CD4-positive, CD25-positive, alpha-beta regulatory T cell (primary cell): ENCODE results near the gene ARFIP2. TPM values are rescaled to one million over a fixed set of nuclear protein-coding genes. Genes with fewer than 3 reads are reported as not detected.

Experiments used
- ATAC-seq, 2 donors: fragments of 150-1000 bp; cut with Tn5 transposase; one replicate each; pipeline ENCODE4 v1.10.0; 2021; ENCODE audit warnings: low read depth in 2 of 2, moderate number of reproducible peaks in 2 of 2, moderate library complexity in 1 of 2
- DNase-seq, 3 donors: peaks; one replicate each; pipeline versions ENCODE4 v3.0.0 to v3.0.0-alpha.2; 2012 to 2022; ENCODE audit warnings: mixed read lengths in 1 of 3
- H3K27ac ChIP-seq: one replicate; pipeline ENCODE4 v1.7.0; 2013; ENCODE audit warnings: mild to moderate bottlenecking, low read length; ENCODE audit not compliant: insufficient read depth, poor library complexity, severe bottlenecking
- H3K27me3 ChIP-seq: one replicate; pipeline ENCODE4 v1.7.0; 2013; ENCODE audit warnings: low read length; ENCODE audit not compliant: control insufficient read depth, insufficient read depth
- H3K36me3 ChIP-seq: one replicate; pipeline ENCODE4 v1.7.0; 2013; ENCODE audit warnings: mild to moderate bottlenecking, low read length, moderate library complexity; ENCODE audit not compliant: control insufficient read depth, insufficient read depth
- H3K4me1 ChIP-seq: 2 replicates; pipeline ENCODE4 v1.7.0; 2013; ENCODE audit warnings: mild to moderate bottlenecking, low read length; ENCODE audit not compliant: insufficient read depth, control insufficient read depth, poor library complexity, severe bottlenecking
- H3K4me3 ChIP-seq: one replicate; pipeline ENCODE4 v1.7.0; 2013; ENCODE audit warnings: low read depth, mild to moderate bottlenecking, low read length, moderate library complexity
- H3K9me3 ChIP-seq, 2 experiments: 1 replicate in 1 of 2; 2 replicates in 1 of 2; pipeline ENCODE4 v1.7.0; 2013; ENCODE audit warnings: low read length in 2 of 2, mild to moderate bottlenecking in 1 of 2, moderate library complexity in 1 of 2; ENCODE audit not compliant: control insufficient read depth in 2 of 2
- H3K27ac Mint-ChIP-seq, 3 donors: one replicate each; pipeline ENCODE4 v1.8.0; 2020 to 2022; ENCODE audit warnings: mild to moderate bottlenecking in 3 of 3, mixed read lengths in 3 of 3, moderate library complexity in 2 of 3
- H3K27me3 Mint-ChIP-seq: one replicate; pipeline ENCODE4 v1.8.0; 2022; ENCODE audit warnings: mild to moderate bottlenecking, mixed read lengths
- H3K36me3 Mint-ChIP-seq: one replicate; pipeline ENCODE4 v1.8.0; 2020; ENCODE audit warnings: mixed read lengths
- H3K4me1 Mint-ChIP-seq, 4 donors: one replicate each; pipeline ENCODE4 v1.8.0; 2020 to 2022; ENCODE audit warnings: mixed read lengths in 4 of 4, mild to moderate bottlenecking in 1 of 4
- H3K4me3 Mint-ChIP-seq, 4 donors: one replicate each; pipeline ENCODE4 v1.8.0; 2020 to 2022; ENCODE audit warnings: mild to moderate bottlenecking in 4 of 4, mixed read lengths in 4 of 4, moderate library complexity in 3 of 4
- H3K9me3 Mint-ChIP-seq, 7 donors: one replicate each; pipeline ENCODE4 v1.8.0; 2020 to 2022; ENCODE audit warnings: mixed read lengths in 7 of 7, mild to moderate bottlenecking in 3 of 7, moderate library complexity in 2 of 7
- polyA plus RNA-seq, 4 donors: library from polyadenylated mRNA; unstranded; fragments of 300-500 nt; fragmentation: Illumina TruSeq; gene quantifications; one replicate each; pipeline ENCODE4 v1.2.3, GENCODE V29; 2021
- total RNA-seq: library from RNA; stranded (reverse); gene quantifications from one replicate; pipeline ENCODE4 v1.2.3, GENCODE V29; 2022

The ARFIP2 gene
- total and polyA plus RNA-seq, 5 donors from 2014 or later: 33.0 to 45.4 (median 37.6) TPM

- Mint-ChIP-seq H3K4me3 (no peak overlapping the region), H3K27me3 (no peaks in the 10 kb centered on the region), H3K36me3 (no peaks in the 10 kb centered on the region), H3K27ac (no peak overlapping the region), H3K4me1 (peaks cover 0 to 3% (median under 1%) of the 10 kb centered on the region in 4 donors), H3K9me3 (no peaks in the 10 kb centered on the region)
- Histone ChIP-seq H3K9me3 (no peaks in the 10 kb centered on the region), H3K27me3 (no peaks in the 10 kb centered on the region), H3K4me3 (no peak overlapping the region), H3K4me1 (peaks cover 20% of the 10 kb centered on the region), H3K36me3 (no peaks in the 10 kb centered on the region), H3K27ac (no peak overlapping the region)
- DNase-seq (peak in 2 of 3 donors; percentile 21 to 57), ATAC-seq (no peak)
These were observed 42.1 kb downstream of the ARFIP2 start for GRCh38 chr11:6438979-6439571.

- H3K9me3 ChIP-seq: no peaks in the 10 kb centered on the region
- no peak overlapping the region for H3K4me3 ChIP-seq
- peak in 1 of 3 donors; percentile 47 for DNase-seq
- H3K36me3 ChIP-seq: no peaks in the 10 kb centered on the region
- Mint-ChIP-seq H3K27me3 (no peaks in the 10 kb centered on the region), H3K4me1 (peaks cover 0 to 5% (median 2%) of the 10 kb centered on the region in 4 donors), H3K27ac (no peak overlapping the region), H3K4me3 (no peak overlapping the region), H3K9me3 (no peaks in the 10 kb centered on the region), H3K36me3 (no peaks in the 10 kb centered on the region)
- H3K27me3 ChIP-seq: no peaks in the 10 kb centered on the region
- peak in 1 of 2 donors; percentile 40 for ATAC-seq
- H3K4me1 ChIP-seq: peaks cover 16% of the 10 kb centered on the region
- no peak overlapping the region for H3K27ac ChIP-seq
These were observed 43.1 kb downstream of the ARFIP2 start for GRCh38 chr11:6437993-6438392.

GRCh38 chr11:6437423-6437822, 43.7 kb downstream of the ARFIP2 start:
- Mint-ChIP-seq H3K4me1 (peaks cover 0 to 5% (median 2%) of the 10 kb centered on the region in 4 donors), H3K9me3 (no peaks in the 10 kb centered on the region), H3K27me3 (peaks cover 3% of the 10 kb centered on the region), H3K36me3 (no peaks in the 10 kb centered on the region), H3K4me3 (no peak overlapping the region), H3K27ac (no peak overlapping the region)
- no peak overlapping the region for H3K27ac ChIP-seq
- H3K4me3 ChIP-seq: no peak overlapping the region
- H3K27me3 ChIP-seq: no peaks in the 10 kb centered on the region
- ATAC-seq (no peak), DNase-seq (no peak)
- H3K36me3 ChIP-seq: no peaks in the 10 kb centered on the region
- peaks cover 16% of the 10 kb centered on the region for H3K4me1 ChIP-seq
- no peaks in the 10 kb centered on the region for H3K9me3 ChIP-seq

GRCh38 chr11:6433998-6434660, 47.0 kb downstream of the ARFIP2 start:
- H3K27ac ChIP-seq: no peak overlapping the region
- H3K9me3 ChIP-seq: no peaks in the 10 kb centered on the region
- DNase-seq (no peak), ATAC-seq (no peak)
- H3K4me1 ChIP-seq: peaks cover 16% of the 10 kb centered on the region
- H3K27ac Mint-ChIP-seq: peak overlapping the region in 2 of 3 donors; percentile 36 to 64
- H3K4me1 Mint-ChIP-seq: peaks cover 0 to 7% (median 4%) of the 10 kb centered on the region in 4 donors
- no peaks in the 10 kb centered on the region for H3K9me3 Mint-ChIP-seq
- H3K4me3 ChIP-seq: no peak overlapping the region
- H3K4me3 Mint-ChIP-seq: no peak overlapping the region
- H3K27me3 Mint-ChIP-seq: peaks cover 4% of the 10 kb centered on the region
- no peaks in the 10 kb centered on the region for H3K27me3 ChIP-seq
- no peaks in the 10 kb centered on the region for H3K36me3 Mint-ChIP-seq
- no peaks in the 10 kb centered on the region for H3K36me3 ChIP-seq

GRCh38 chr11:6431861-6432260, 49.3 kb downstream of the ARFIP2 start:
- Mint-ChIP-seq H3K4me1 (peaks cover 0 to 7% (median 4%) of the 10 kb centered on the region in 4 donors), H3K27ac (no peak overlapping the region), H3K36me3 (no peaks in the 10 kb centered on the region), H3K9me3 (no peaks in the 10 kb centered on the region), H3K4me3 (no peak overlapping the region), H3K27me3 (peaks cover 10% of the 10 kb centered on the region)
- H3K4me3 ChIP-seq: no peak overlapping the region
- peaks cover 2% of the 10 kb centered on the region for H3K27me3 ChIP-seq
- no peak for ATAC-seq
- H3K27ac ChIP-seq: no peak overlapping the region
- no peak for DNase-seq
- H3K9me3 ChIP-seq: no peaks in the 10 kb centered on the region
- no peaks in the 10 kb centered on the region for H3K4me1 ChIP-seq
- no peaks in the 10 kb centered on the region for H3K36me3 ChIP-seq

- H3K9me3 ChIP-seq: no peaks in the 10 kb centered on the region
- H3K4me3 Mint-ChIP-seq: no peak overlapping the region
- H3K9me3 Mint-ChIP-seq: no peaks in the 10 kb centered on the region
- peaks cover 12% of the 10 kb centered on the region for H3K27me3 ChIP-seq
- no peak overlapping the region for H3K27ac ChIP-seq
- no peak overlapping the region for H3K4me3 ChIP-seq
- no peaks in the 10 kb centered on the region for H3K36me3 Mint-ChIP-seq
- no peaks in the 10 kb centered on the region for H3K36me3 ChIP-seq
- H3K27ac Mint-ChIP-seq: peak overlapping the region in 1 of 3 donors; percentile 55
- H3K4me1 ChIP-seq: no peaks in the 10 kb centered on the region
- peaks cover 0 to 4% (median under 1%) of the 10 kb centered on the region in 4 donors for H3K4me1 Mint-ChIP-seq
- DNase-seq (no peak), ATAC-seq (no peak)
- H3K27me3 Mint-ChIP-seq: peaks cover 37% of the 10 kb centered on the region
These were observed 53.6 kb downstream of the ARFIP2 start for GRCh38 chr11:6427516-6427915.

Other genes starting within 250 kb of the ARFIP2 start
- 30.7 TPM for gene FHIP1B, start 246.7 kb downstream of the ARFIP2 start, total RNA-seq
- 10 to 100 TPM; 10.2 to 12.5 (median 10.3) TPM for gene FHIP1B, start 246.7 kb downstream of the ARFIP2 start, polyA plus RNA-seq
- gene CNGA4, start 242.2 kb downstream of the ARFIP2 start, total RNA-seq: 0.20 TPM
- gene CNGA4, start 242.2 kb downstream of the ARFIP2 start, polyA plus RNA-seq: not detected
- not detected for gene CCKBR, start 221.5 kb downstream of the ARFIP2 start, total RNA-seq
- gene CCKBR, start 221.5 kb downstream of the ARFIP2 start, polyA plus RNA-seq: not detected
- gene CAVIN3, start 160.8 kb downstream of the ARFIP2 start, total RNA-seq: 0.79 TPM
- gene CAVIN3, start 160.8 kb downstream of the ARFIP2 start, polyA plus RNA-seq: 1 to 10 TPM; 1.0 to 4.3 (median 1.5) TPM
- gene SMPD1, start 90.9 kb downstream of the ARFIP2 start, total RNA-seq: 43.7 TPM
- 10 to 100 TPM; 11.4 to 15.7 (median 13.3) TPM for gene SMPD1, start 90.9 kb downstream of the ARFIP2 start, polyA plus RNA-seq
- gene APBB1, start 62.2 kb downstream of the ARFIP2 start, total RNA-seq: 95.8 TPM
- 100 to 1,000 TPM in 3 of 4 donors, 10 to 100 TPM in 1; 89.0 to 134 (median 121) TPM for gene APBB1, start 62.2 kb downstream of the ARFIP2 start, polyA plus RNA-seq
- 1.5 TPM for gene HPX, start 40.3 kb downstream of the ARFIP2 start, total RNA-seq
- not detected for gene HPX, start 40.3 kb downstream of the ARFIP2 start, polyA plus RNA-seq
- gene TRIM3, start 7.4 kb downstream of the ARFIP2 start, total RNA-seq: 16.4 TPM
- 1 to 10 TPM in 3 of 4 donors, under 1 TPM in 1; 0.91 to 2.7 (median 1.9) TPM for gene TRIM3, start 7.4 kb downstream of the ARFIP2 start, polyA plus RNA-seq
- 49.8 TPM for gene TIMM10B, start 170 bp upstream of the ARFIP2 start, total RNA-seq
- 10 to 100 TPM; 24.5 to 47.9 (median 33.4) TPM for gene TIMM10B, start 170 bp upstream of the ARFIP2 start, polyA plus RNA-seq
- 32.7 TPM for gene DNHD1, start 15.9 kb upstream of the ARFIP2 start, total RNA-seq
- 1 to 10 TPM in 3 of 4 donors, under 1 TPM in 1; 0.65 to 1.6 (median 1.4) TPM for gene DNHD1, start 15.9 kb upstream of the ARFIP2 start, polyA plus RNA-seq
- gene RRP8, start 122.3 kb upstream of the ARFIP2 start, total RNA-seq: 21.0 TPM
- gene RRP8, start 122.3 kb upstream of the ARFIP2 start, polyA plus RNA-seq: 10 to 100 TPM; 22.5 to 30.9 (median 25.7) TPM
- 62.9 TPM for gene ILK, start 122.4 kb upstream of the ARFIP2 start, total RNA-seq
- gene ILK, start 122.4 kb upstream of the ARFIP2 start, polyA plus RNA-seq: 100 to 1,000 TPM in 2 of 4 donors, 10 to 100 TPM in 2; 92.8 to 141 (median 115) TPM
- gene TAF10, start 130.9 kb upstream of the ARFIP2 start, total RNA-seq: 125 TPM
- gene TAF10, start 130.9 kb upstream of the ARFIP2 start, polyA plus RNA-seq: 100 to 1,000 TPM; 254 to 386 (median 265) TPM
- gene TPP1, start 138.1 kb upstream of the ARFIP2 start, total RNA-seq: 100 TPM
- gene TPP1, start 138.1 kb upstream of the ARFIP2 start, polyA plus RNA-seq: 100 to 1,000 TPM; 135 to 165 (median 137) TPM
- gene DCHS1, start 174.5 kb upstream of the ARFIP2 start, total RNA-seq: 2.4 TPM
- 1 to 10 TPM in 2 of 4 donors, under 1 TPM in 2; 0.49 to 1.6 (median 1.0) TPM for gene DCHS1, start 174.5 kb upstream of the ARFIP2 start, polyA plus RNA-seq
- gene MRPL17, start 202.0 kb upstream of the ARFIP2 start, total RNA-seq: 10.0 TPM
- 10 to 100 TPM; 18.5 to 35.5 (median 25.1) TPM for gene MRPL17, start 202.0 kb upstream of the ARFIP2 start, polyA plus RNA-seq